Putamen (tissue), 1 donor: ENCODE results near the gene SCAP.
A peak's percentile ranks its signal among the peaks of the same experiment; 100 is the strongest.

ENCODE experiments used
- DNase-seq: peaks from one replicate; pipeline ENCODE4 v3.0.0-alpha.2; 2016; ENCODE audit warnings: low spot score

SCAP gene

DNA sequence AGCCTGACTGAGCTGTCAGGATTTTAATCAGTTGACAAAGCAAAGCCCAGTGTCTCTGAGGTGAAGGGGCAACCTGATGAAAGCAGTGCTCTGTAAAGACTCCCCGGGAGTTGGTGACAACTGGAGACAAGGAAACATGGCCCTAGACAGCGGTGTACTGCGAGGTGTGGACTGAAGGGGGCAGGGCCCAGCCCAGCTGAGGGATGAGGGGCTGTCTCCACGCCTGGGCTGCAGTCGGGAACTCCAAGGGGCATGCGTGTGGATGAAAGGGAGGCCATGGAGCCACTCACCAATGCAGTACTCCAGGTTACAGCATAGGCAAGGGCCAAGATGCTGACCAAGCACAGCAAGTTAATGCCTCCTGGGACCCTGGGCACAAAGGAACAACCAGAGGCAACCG is 45.1 kb downstream of the SCAP start:
- DNase-seq = no peak

DNA sequence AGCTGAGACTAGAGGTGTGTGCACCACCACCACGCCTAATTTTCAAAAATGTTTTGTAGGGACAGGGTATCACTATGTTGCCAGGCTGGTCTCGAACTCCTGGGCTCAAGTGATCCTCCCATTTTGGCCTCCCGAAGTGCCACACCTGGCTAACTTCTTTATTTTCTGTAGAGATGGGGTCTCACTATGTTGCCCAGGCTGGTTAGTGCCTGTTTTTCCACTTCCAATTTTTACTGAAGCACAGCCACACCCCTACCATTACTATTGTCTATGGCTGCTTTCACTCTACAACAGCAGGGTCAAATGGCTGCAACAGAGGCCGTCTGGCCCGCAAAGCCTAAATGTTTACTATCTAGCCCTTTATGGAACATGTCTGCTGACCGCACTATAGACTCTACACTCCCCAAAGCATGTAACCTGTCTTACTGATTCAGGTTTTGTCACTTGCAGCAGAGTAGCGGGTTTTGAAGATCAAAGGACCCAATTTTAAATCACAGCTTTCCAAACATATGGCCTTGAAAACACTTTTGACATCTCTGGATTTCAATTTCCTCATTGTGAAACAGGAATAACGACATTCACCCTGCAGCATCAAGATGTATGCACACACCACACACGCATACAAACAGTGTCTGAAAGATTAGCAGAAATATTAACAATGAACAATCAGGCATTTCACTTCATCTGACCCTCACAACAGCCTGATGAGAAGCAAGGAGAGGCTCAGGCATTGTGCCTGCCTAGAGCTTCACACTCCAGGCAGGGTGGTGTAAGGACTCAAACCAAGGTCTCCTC is 46.1 kb downstream of the SCAP start:
- no peak for DNase-seq

DNA sequence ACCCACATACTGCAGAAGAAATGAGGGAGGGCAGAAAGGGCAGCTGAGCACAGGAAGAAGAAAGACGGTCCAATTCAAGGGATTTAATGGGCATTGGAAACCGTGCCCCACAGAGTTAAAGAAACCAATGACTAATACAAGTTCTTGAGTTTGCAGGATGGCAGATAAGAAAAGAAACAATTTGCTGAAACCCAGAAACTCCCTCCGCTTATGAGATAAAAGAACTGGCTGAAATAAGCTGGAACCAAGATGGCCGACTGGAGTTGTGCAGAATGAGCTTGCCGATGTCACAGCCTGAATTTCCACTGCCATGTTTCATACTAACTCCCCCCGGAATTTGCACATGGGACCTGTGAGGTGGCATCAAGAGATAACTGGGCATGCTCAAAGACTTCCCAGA is 47.1 kb downstream of the SCAP start:
- DNase-seq = no peak

- DNase-seq = no peak
Measured at GRCh38 chr3:47427866-47428265, 47.9 kb downstream of the SCAP start.

GRCh38 chr3:47425959-47426358 is 49.8 kb downstream of the SCAP start:
- no peak for DNase-seq

DNA sequence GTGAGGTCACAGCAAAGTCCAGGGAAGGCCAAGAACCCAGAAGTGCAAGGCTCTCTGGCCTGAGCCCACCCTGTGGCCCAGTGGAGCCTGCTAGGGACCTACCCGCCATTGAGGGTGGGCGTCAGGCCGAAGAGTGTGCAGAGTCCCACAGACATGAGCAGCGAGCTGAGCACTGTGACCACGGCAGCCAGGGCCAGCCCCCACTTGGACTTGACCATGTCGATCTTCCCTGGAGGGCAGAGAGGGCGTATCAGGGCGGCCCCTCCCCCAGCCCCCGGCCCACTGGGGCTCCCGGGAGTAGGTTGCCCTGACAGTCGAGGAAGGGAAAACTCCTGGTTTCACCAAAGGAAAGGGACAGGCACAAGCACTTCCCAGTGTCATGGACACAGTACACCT is 50.4 kb downstream of the SCAP start:
- no peak for DNase-seq

- no peak for DNase-seq
Measured at GRCh38 chr3:47424434-47425382, 51.0 kb downstream of the SCAP start.

DNA sequence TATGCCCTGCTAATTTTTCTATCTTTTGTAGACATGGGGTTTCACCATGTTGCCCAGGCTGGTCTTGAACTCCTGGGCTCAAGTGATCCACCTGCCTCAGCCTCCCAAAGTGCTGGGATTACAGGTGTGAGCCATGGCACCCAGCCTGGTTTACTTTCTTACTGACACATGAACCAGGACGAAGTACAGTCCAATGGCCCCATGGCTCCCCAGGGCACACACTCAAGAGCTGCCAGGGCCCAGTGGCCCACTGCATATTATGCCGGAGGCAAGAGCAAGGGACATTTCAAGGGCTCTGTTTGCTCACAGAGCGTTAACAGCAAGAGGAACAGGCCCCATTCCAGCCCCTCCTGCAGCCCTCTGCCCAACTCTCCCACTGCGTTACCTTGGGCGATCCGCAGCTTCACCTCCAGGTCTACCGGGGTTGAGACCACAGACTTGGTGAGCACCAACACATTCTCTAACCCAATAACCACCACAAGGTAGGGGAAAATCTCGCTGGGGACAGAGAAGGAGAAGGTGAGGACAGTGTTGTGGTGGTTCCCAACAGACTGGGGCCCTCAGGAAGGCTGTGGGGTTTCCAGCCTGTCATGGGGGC is 52.1 kb downstream of the SCAP start:
- DNase-seq = no peak

- no peak for DNase-seq
Measured at GRCh38 chr3:47422743-47423142, 53.0 kb downstream of the SCAP start.

DNA sequence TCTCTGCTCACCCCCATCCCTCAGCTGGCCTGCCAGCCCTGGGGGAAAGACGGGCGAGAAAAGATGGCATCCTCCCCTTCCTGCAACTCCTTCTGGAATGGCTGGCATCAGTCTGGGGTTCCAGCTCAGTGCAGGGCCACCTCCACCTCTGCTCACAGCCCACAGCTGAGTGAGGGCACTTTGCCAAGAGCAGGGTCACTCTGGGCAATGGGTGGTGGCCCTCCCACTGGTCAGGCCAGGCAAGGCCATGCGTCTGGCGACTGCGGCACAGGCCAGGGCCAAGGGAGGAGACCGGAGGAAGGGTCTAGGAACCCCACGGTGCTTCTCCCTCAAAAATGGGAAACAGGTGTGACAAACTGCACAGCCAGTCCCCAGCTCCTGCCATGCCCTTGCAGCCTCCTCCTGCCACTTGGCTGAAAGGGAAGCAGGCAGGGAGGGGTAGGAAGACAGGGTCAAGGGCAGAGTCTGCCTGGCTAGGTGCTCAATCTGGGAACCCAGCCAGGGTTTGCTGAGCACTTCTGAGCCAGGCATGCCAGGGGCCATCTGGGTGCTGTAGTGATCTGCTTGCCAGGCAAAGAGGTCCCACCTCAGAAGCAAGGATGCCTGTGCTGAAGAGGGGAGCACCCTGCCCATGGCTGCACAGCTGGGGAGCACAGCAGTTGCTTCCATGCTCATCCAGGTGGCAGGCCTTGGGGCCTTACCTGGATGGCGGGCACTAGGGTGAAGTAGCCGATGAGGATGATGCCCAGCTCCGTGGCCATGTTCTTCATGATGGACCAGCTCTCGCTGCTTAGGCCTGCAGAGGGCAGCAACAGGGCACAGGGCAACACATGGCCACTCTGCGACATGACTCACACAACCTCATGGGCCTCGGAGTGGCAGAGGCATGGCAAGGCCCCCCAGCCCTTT is 53.7 kb downstream of the SCAP start:
- no peak for DNase-seq

GRCh38 chr3:47420511-47421484 is 54.9 kb downstream of the SCAP start:
- peak; percentile 80 for DNase-seq

GRCh38 chr3:47420044-47420430 is 55.7 kb downstream of the SCAP start:
- no peak for DNase-seq

DNA sequence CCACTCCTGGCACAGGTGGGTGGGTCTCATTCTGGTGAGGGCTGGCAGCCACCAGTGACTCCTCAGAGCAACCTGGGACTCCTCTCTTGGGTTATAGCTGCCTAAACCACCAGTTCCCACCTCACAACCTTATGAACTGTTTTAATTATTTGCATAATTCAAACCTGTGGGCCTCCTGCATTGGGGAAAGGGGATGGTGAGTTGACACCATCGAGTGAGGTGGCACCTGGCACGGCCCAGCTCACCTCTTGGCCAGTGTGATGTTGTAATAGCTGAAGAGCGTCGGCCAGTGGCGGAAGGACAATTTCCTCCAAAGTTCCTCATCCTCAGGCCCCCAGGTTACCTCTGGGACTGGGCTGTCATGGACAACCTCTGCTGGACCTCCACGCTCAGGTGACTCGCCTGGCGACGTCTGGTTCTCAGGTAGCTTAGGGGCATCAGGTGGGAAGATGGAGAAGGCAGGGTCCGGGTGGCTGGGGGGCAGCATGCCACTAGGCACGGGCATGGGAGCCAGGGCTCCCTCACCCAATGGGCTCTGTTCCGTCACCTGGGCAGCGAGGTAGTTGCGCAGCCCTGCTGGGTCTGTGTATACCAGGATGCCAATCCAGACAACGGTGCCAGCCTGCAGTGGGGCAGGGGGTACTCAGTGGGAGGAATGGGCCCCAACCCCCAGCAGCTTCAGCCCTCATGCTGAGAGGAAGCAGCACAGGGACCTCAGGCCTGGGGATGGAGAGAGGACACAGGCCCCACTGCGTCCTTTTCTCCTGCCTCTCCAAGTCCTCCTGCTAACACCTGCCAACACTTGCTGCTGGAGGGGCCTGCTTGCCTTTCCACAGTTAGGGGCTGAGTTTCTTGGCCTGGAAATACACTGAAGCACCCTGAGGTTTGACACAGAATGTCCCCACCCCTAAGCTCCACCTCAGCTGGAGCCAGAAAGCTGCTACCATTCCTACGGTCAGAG is 56.4 kb downstream of the SCAP start:
- DNase-seq = no peak

- DNase-seq = no peak
Measured at GRCh38 chr3:47418167-47419082, 57.3 kb downstream of the SCAP start.

DNA sequence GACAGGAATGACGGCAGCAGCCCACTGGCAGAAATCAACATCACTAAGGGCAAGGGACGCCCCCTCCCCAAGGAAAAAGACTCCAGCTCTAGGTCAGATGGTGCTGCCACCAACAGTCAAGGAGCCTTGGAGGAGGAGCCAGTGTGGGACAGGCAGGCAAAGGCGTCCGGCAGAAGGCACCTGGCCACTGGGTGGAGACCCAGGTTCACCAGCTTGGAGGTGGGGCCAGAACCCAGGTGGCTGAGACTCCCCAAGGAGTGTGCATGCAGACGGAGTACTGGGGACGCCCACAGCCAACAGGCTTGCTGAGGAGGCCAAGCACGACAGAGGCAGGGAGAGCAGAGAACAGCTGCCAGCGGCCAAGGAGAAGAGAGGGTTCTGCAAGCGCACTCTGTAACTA is 59.7 kb downstream of the SCAP start:
- no peak for DNase-seq

- peak; percentile 51 for DNase-seq
Measured at GRCh38 chr3:47414666-47415587, 60.8 kb downstream of the SCAP start.

- no peak for DNase-seq
Measured at GRCh38 chr3:47414161-47414564, 61.6 kb downstream of the SCAP start.
